ENCODE results near the gene CYTH1. TPM values are rescaled to one million over a fixed set of nuclear protein-coding genes. Genes with fewer than 3 reads are reported as not detected.

CYTH1 gene
- polyA plus RNA-seq, 1 donor from 2014 or later = 120 TPM

DNA sequence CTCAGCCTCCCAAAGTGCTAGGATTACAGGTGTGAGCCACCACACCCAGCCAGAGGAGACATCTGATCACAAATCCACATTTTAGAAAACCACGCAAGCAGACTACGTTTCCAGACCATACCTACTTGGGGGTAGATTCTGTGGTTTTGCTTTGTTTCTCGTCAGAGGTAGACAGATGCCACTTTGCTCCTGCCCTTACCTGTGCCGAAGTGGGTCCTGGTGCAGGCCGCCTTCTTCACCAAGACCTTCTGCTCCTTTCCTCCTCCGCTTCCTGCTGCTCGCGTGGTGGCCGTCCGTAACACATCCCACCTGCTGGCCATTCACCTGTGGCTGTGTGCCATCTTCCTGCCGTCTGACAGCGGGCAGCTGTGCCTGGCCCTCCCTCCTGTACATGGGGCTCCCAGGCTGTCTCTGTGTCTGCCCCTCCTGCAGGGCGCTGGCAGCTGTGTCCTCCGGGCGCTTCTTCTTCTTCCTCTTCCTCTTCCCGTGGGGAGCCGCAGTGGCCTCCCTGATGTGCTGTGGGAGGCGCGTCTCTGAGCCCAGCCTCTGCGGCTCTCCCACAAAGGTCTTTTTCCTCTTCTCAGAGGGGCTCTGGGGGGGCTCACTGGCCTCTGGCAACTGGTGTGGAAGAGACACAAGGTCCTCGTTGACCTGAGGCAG is 21.2 kb upstream of the CYTH1 start:
- H3K36me3 ChIP-seq (ENCODE audit: insufficient read depth, low read length) = no peaks in the 10 kb centered on the region
- no peaks in the 10 kb centered on the region for H3K9me3 ChIP-seq (ENCODE audit: low read length)
- TF ChIP-seq EZH2 (IDR thresholded peaks at IDR 0.05; ENCODE audit: borderline replicate concordance, insufficient read depth, low read length, poor library complexity, severe bottlenecking) (no peak), SMC3 (conservative IDR thresholded peaks at IDR 0.05; ENCODE audit: poor library complexity) (no peak), MXI1 (conservative IDR thresholded peaks at IDR 0.05; ENCODE audit: poor library complexity, severe bottlenecking) (no peak), POLR2AphosphoS5 (IDR thresholded peaks at IDR 0.05) (no peak), RAD21 (conservative IDR thresholded peaks at IDR 0.05) (no peak), EP300 (conservative IDR thresholded peaks at IDR 0.05; ENCODE audit: poor library complexity, severe bottlenecking) (no peak), TAF1 (IDR thresholded peaks at IDR 0.05; ENCODE audit: low read depth) (no peak)
- TF ChIP-seq, protein P1, sequence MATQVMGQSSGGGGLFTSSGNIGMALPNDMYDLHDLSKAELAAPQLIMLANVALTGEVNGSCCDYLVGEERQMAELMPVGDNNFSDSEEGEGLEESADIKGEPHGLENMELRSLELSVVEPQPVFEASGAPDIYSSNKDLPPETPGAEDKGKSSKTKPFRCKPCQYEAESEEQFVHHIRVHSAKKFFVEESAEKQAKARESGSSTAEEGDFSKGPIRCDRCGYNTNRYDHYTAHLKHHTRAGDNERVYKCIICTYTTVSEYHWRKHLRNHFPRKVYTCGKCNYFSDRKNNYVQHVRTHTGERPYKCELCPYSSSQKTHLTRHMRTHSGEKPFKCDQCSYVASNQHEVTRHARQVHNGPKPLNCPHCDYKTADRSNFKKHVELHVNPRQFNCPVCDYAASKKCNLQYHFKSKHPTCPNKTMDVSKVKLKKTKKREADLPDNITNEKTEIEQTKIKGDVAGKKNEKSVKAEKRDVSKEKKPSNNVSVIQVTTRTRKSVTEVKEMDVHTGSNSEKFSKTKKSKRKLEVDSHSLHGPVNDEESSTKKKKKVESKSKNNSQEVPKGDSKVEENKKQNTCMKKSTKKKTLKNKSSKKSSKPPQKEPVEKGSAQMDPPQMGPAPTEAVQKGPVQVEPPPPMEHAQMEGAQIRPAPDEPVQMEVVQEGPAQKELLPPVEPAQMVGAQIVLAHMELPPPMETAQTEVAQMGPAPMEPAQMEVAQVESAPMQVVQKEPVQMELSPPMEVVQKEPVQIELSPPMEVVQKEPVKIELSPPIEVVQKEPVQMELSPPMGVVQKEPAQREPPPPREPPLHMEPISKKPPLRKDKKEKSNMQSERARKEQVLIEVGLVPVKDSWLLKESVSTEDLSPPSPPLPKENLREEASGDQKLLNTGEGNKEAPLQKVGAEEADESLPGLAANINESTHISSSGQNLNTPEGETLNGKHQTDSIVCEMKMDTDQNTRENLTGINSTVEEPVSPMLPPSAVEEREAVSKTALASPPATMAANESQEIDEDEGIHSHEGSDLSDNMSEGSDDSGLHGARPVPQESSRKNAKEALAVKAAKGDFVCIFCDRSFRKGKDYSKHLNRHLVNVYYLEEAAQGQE (IDR thresholded peaks at IDR 0.05; ENCODE audit: borderline replicate concordance) = no peak
- TF ChIP-seq, protein P2, sequence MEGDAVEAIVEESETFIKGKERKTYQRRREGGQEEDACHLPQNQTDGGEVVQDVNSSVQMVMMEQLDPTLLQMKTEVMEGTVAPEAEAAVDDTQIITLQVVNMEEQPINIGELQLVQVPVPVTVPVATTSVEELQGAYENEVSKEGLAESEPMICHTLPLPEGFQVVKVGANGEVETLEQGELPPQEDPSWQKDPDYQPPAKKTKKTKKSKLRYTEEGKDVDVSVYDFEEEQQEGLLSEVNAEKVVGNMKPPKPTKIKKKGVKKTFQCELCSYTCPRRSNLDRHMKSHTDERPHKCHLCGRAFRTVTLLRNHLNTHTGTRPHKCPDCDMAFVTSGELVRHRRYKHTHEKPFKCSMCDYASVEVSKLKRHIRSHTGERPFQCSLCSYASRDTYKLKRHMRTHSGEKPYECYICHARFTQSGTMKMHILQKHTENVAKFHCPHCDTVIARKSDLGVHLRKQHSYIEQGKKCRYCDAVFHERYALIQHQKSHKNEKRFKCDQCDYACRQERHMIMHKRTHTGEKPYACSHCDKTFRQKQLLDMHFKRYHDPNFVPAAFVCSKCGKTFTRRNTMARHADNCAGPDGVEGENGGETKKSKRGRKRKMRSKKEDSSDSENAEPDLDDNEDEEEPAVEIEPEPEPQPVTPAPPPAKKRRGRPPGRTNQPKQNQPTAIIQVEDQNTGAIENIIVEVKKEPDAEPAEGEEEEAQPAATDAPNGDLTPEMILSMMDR (IDR thresholded peaks at IDR 0.05; ENCODE audit: poor library complexity, severe bottlenecking) = no peak
- H3K4me2 ChIP-seq (ENCODE audit: low read length) = no peak overlapping the region
- no peaks in the 10 kb centered on the region for H3K27me3 ChIP-seq (ENCODE audit: insufficient read depth, low read depth, low read length)
- no peak overlapping the region for H2AFZ ChIP-seq (ENCODE audit: low read depth, low read length)
- H3K9ac ChIP-seq (ENCODE audit: low read length) = no peak overlapping the region
- no peaks in the 10 kb centered on the region for H3F3A ChIP-seq (ENCODE audit: insufficient read depth, low read length, poor library complexity, severe bottlenecking)
- no peak overlapping the region for H3K27ac ChIP-seq (ENCODE audit: low read length)
- H3K9me2 ChIP-seq (ENCODE audit: insufficient read depth, low read length) = no peaks in the 10 kb centered on the region
- H4K20me1 ChIP-seq (ENCODE audit: insufficient read depth) = no peaks in the 10 kb centered on the region
- no peak overlapping the region for H3K4me3 ChIP-seq (ENCODE audit: low read length)
- H3K79me2 ChIP-seq (replicated peaks; ENCODE audit: insufficient read depth, low read length) = no peaks in the 10 kb centered on the region

DNA sequence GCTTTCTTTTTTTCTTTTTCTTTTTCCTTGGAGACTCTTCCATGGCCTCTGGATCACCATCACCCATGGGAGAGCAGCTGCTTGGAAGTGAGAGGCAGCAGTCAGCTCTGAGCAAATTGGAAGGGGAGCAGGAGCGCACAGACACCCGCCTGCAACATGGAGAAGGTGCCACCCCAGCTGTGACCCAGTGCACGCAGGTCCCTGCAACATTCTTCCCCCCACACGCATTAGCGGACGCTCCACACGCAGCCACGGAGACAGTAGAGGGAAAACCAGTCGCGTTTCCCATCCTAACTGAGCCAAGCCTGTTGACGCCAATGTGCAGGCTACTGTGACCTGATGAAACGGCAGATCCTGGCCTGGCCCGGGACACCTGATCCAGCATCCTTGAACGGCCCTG is 20.4 kb upstream of the CYTH1 start:
- no peak overlapping the region for H3K27ac ChIP-seq (ENCODE audit: low read length)
- no peak overlapping the region for H2AFZ ChIP-seq (ENCODE audit: low read depth, low read length)
- no peak overlapping the region for H3K4me3 ChIP-seq (ENCODE audit: low read length)
- no peaks in the 10 kb centered on the region for H3K36me3 ChIP-seq (ENCODE audit: insufficient read depth, low read length)
- H4K20me1 ChIP-seq (ENCODE audit: insufficient read depth) = no peaks in the 10 kb centered on the region
- H3K79me2 ChIP-seq (replicated peaks; ENCODE audit: insufficient read depth, low read length) = no peaks in the 10 kb centered on the region
- no peaks in the 10 kb centered on the region for H3K9me2 ChIP-seq (ENCODE audit: insufficient read depth, low read length)
- H3K27me3 ChIP-seq (ENCODE audit: insufficient read depth, low read depth, low read length) = no peaks in the 10 kb centered on the region
- H3F3A ChIP-seq (ENCODE audit: insufficient read depth, low read length, poor library complexity, severe bottlenecking) = no peaks in the 10 kb centered on the region
- no peak overlapping the region for H3K9ac ChIP-seq (ENCODE audit: low read length)
- H3K9me3 ChIP-seq (ENCODE audit: low read length) = no peaks in the 10 kb centered on the region
- H3K4me2 ChIP-seq (ENCODE audit: low read length) = no peak overlapping the region
- no peak for TF ChIP-seq SMC3 (conservative IDR thresholded peaks at IDR 0.05; ENCODE audit: poor library complexity)
- TF ChIP-seq RAD21 (conservative IDR thresholded peaks at IDR 0.05) = no peak
- no peak for TF ChIP-seq POLR2AphosphoS5 (IDR thresholded peaks at IDR 0.05)
- TF ChIP-seq TAF1 (IDR thresholded peaks at IDR 0.05; ENCODE audit: low read depth) = no peak
- no peak for TF ChIP-seq EZH2 (IDR thresholded peaks at IDR 0.05; ENCODE audit: borderline replicate concordance, insufficient read depth, low read length, poor library complexity, severe bottlenecking)
- no peak for TF ChIP-seq EP300 (conservative IDR thresholded peaks at IDR 0.05; ENCODE audit: poor library complexity, severe bottlenecking)
- no peak for TF ChIP-seq MXI1 (conservative IDR thresholded peaks at IDR 0.05; ENCODE audit: poor library complexity, severe bottlenecking)
- TF ChIP-seq, protein P2 (IDR thresholded peaks at IDR 0.05; ENCODE audit: poor library complexity, severe bottlenecking) = no peak
- TF ChIP-seq, protein P1 (IDR thresholded peaks at IDR 0.05; ENCODE audit: borderline replicate concordance) = no peak

Data from neural cell (in vitro differentiated cells).